RWPE1 (cell line): Measurements from ENCODE around the gene ALDH1L1.

Experiments used
- CTCF ChIA-PET: fragments of 350-600 bp; sonication (Branson Sonifier 250); formaldehyde crosslinking; extraction: SDS; loops from one replicate; lab custom pipeline; 2021; lab: Yijun Ruan, JAX
- POLR2A ChIA-PET: fragments of 400-600 bp; formaldehyde crosslinking; extraction: SDS; loops from one replicate; lab custom pipeline; 2020; ENCODE audit warnings: antibody characterized with exemption; ENCODE audit not compliant: low non-redundant PET; lab: Yijun Ruan, JAX
- DNase-seq: peaks from one replicate; pipeline ENCODE4 v3.0.0; 2012; ENCODE audit warnings: low spot score
- H3K27ac ChIP-seq: fragments of 450-650 bp; 2 replicates; pipeline ENCODE4 v1.5.1; 2017
- TF ChIP-seq, protein P1 (sequence below): fragments of 450-650 bp; conservative IDR thresholded peaks from 2 replicates; pipeline ENCODE4 v1.5.1; 2017; ENCODE audit warnings: low read depth, mild to moderate bottlenecking

Gene ALDH1L1

DNA sequence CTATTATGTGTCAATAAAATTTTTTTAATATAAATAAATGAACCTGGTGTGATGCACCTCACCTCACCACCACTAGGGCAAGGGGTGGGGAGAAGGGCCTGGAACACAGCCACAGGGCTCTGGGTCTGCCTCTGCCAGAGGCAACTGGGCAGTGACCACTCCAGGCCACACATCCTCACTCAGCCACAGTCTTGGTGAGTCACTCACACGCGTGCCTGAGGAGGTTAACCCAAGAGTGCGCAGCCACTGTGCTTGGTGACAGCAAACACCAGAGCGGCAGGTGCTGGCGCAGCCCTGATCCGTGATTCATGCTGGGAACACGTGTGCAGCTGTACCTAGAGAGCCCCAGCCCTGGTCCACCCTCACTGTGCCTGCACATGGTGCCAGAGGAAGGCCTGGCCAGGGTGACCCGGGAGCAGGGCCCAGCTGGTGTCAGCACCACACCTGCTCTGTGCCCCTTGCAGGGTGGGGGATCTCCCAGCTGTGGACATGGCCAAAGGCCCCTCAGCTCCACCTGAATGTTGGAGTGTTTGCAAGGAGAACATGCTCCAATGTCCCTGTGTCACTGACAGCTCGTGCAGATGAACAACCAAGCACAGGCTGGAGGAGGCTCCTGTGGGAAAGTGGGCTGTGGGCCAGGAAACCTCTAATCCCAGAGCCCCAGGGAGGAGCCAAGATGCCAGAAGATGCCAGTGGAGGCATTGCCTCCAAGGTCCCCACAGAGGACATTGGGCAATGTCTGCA is 98.6 kb downstream of the ALDH1L1 start:
- H3K27ac ChIP-seq, result peak overlapping the region; percentile 84
- POLR2A ChIA-PET, result no interaction called here
- TF ChIP-seq, protein P1, sequence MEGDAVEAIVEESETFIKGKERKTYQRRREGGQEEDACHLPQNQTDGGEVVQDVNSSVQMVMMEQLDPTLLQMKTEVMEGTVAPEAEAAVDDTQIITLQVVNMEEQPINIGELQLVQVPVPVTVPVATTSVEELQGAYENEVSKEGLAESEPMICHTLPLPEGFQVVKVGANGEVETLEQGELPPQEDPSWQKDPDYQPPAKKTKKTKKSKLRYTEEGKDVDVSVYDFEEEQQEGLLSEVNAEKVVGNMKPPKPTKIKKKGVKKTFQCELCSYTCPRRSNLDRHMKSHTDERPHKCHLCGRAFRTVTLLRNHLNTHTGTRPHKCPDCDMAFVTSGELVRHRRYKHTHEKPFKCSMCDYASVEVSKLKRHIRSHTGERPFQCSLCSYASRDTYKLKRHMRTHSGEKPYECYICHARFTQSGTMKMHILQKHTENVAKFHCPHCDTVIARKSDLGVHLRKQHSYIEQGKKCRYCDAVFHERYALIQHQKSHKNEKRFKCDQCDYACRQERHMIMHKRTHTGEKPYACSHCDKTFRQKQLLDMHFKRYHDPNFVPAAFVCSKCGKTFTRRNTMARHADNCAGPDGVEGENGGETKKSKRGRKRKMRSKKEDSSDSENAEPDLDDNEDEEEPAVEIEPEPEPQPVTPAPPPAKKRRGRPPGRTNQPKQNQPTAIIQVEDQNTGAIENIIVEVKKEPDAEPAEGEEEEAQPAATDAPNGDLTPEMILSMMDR, result peak; percentile 36
- peak; percentile 75 for DNase-seq
- CTCF ChIA-PET, result interaction anchor here (0.5 to 0.9 kb wide), 3 partner anchors 21 to 37 kb away, joined by 3 to 7 read pairs (median 3); no protein-coding TSS in a partner anchor

DNA sequence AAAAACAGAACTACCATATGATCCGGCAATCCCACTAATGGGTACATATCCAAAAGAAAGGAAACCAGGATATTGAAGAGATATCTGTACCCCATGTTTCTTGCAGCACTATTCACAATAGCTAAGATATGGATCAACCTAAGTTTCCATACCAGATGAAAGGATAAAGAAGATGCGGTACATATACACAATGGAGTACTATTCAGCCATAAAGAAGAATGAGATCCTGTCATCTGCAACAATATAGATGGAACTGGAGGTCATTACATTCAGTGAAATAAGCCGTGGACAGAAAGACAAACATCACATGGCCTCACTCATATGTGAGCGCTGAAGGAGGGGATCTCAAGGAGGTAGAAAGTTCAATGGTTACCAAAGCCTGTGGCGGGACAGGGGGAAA is 99.4 kb downstream of the ALDH1L1 start:
- POLR2A ChIA-PET, result no interaction called here
- no peak overlapping the region for H3K27ac ChIP-seq
- DNase-seq, result no peak
- TF ChIP-seq, protein P1, result no peak
- CTCF ChIA-PET, result interaction anchor here (0.9 kb wide), 1 partner anchor 21 kb away, joined by 3 read pairs; no protein-coding TSS in a partner anchor

DNA sequence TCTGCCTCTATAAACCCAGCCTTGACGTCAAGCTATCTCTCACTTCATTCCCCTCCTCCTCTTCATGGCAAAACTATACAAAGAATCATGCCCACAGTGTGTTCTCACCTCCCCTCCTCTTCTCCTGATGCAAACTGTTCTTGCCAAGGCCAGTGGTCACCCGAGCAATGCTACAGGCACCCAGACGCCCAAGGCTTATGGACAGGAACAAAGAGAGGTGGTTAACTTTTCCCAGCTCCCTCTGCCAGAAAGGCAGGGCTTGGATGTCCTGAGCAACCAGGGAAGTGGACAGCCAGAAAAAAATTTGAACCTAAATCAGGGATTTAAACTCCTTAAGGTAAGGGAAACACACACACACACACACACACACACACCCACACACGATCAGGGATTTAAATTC is 101.5 kb downstream of the ALDH1L1 start:
- no peak overlapping the region for H3K27ac ChIP-seq
- TF ChIP-seq, protein P1, result no peak
- ChIA-PET POLR2A (no interaction called here), CTCF (interaction anchor here (0.7 kb wide), 1 partner anchor 9 kb away, joined by 3 read pairs; no protein-coding TSS in a partner anchor)
- DNase-seq, result no peak

DNA sequence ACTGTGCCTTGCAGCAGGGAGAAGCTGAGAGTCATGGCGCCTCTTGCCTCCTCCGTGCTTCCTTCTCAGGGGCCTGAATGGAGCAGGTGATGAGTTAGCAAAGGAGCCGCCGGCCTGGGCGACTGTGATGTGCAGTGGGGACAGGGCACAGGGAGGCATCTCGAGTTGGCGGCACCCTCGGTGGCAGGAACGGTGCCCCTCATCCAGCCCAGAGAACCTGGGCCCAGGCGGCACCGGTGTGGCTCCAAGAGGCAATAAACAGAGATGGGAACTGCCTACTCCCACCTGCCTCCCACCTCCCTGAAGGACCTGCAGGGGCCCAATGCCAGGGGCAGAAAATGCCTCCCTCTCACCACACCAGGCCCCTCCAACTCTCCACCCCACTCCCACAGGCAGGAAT is 102.6 kb downstream of the ALDH1L1 start:
- ChIA-PET CTCF (no interaction called here), POLR2A (no interaction called here)
- H3K27ac ChIP-seq, result no peak overlapping the region
- TF ChIP-seq, protein P1, result no peak
- DNase-seq, result no peak

DNA sequence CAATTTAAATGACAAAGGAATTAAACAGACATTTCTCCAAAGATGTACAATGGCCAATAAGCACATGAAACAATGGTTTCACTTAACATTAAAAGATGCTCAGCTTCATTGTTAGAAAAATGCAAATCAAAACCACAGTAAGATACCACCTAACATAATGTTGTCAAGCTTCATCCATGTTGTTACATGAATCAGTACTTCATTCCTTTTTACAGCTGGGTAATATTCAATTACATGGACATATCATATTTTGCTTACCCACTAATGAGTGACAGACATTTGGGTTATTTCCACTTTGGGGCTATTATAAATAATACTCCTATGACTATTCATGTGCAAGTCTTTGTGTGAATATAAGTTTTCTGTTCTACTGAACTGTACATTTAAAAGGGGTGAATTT is 104.2 kb downstream of the ALDH1L1 start:
- H3K27ac ChIP-seq, result no peak overlapping the region
- no peak for DNase-seq
- ChIA-PET CTCF (no interaction called here), POLR2A (no interaction called here)
- TF ChIP-seq, protein P1, result no peak

DNA sequence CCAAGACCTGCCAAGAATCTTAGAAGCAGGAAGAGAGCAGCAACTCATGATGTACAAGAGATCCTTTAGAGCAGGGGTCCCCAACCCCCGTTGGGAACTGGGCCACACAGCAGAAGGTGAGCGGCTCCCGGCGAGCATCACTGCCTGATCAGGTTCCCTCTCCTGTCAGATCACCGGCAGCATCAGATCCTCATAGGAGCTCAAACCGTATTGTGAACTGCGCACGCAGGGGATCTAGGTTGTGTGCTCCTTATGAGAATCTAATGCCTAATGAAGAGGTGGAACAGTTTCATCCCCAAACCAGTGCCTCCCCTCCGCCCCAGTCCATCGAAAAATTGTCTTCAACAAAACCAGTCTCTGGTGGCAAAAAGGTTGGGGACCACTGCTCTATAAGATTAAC is 110.2 kb downstream of the ALDH1L1 start:
- CTCF ChIA-PET, result interaction anchor here (0.7 kb wide), 2 partner anchors 38 to 592 kb away, joined by 3 to 5 read pairs; no protein-coding TSS in a partner anchor
- no peak for DNase-seq
- POLR2A ChIA-PET, result no interaction called here
- TF ChIP-seq, protein P1, result no peak
- H3K27ac ChIP-seq, result no peak overlapping the region
